ENCODE data around the gene RBMS3.

GRCh38 chr3:29344935-29345334 is 64.1 kb downstream of the RBMS3 start:
- TF ChIP-seq EP300 (IDR thresholded peaks at IDR 0.05; ENCODE audit: low read depth) (no peak), POLR2A (IDR thresholded peaks at IDR 0.05) (no peak), POLR2AphosphoS5 (IDR thresholded peaks at IDR 0.05) (no peak), CTCF (IDR thresholded peaks at IDR 0.05) (no peak)
